Spinal cord (tissue), 10 donors: ENCODE measurements around the gene IQGAP3. TPM values are rescaled to one million over a fixed set of nuclear protein-coding genes. Genes with fewer than 3 reads are reported as not detected.

Experiments
- DNase-seq, 6 donors: peaks; one replicate each; pipeline versions ENCODE4 v3.0.0 to v3.0.0-alpha.2; 2013 to 2015; ENCODE audit warnings: low spot score in 6 of 6, low read depth in 4 of 6
- H3K27ac ChIP-seq: one replicate; pipeline ENCODE4 v1.5.1; 2013; ENCODE audit warnings: low read depth, low read length, control low read depth
- H3K27me3 ChIP-seq: one replicate; pipeline ENCODE4 v1.6.1; 2013; ENCODE audit warnings: low read length; ENCODE audit not compliant: control insufficient read depth, insufficient read depth
- H3K36me3 ChIP-seq: one replicate; pipeline ENCODE4 v1.6.1; 2013; ENCODE audit warnings: low read length; ENCODE audit not compliant: control insufficient read depth, insufficient read depth
- H3K4me1 ChIP-seq: one replicate; pipeline ENCODE4 v1.6.1; 2013; ENCODE audit warnings: low read length; ENCODE audit not compliant: control insufficient read depth, insufficient read depth
- H3K4me3 ChIP-seq: one replicate; pipeline ENCODE4 v1.5.1; 2013; ENCODE audit warnings: low read depth, low read length, control low read depth
- H3K9me3 ChIP-seq: one replicate; pipeline ENCODE4 v1.6.1; 2013; ENCODE audit warnings: low read length; ENCODE audit not compliant: control insufficient read depth, insufficient read depth
- WGBS: methylation state at CpG from one replicate; pipeline ENCODE4 v1.1.5; 2013; ENCODE audit warnings: missing lambda C conversion rate; ENCODE audit not compliant: insufficient coverage; 5-methylcytosine and 5-hydroxymethylcytosine counted together
- polyA plus RNA-seq, 2 donors: library from polyadenylated mRNA; unstranded; fragments of 120-200 nt; gene quantifications; one replicate each; pipeline ENCODE4 v1.2.1, GENCODE V29; 2013; ENCODE audit not compliant: insufficient read length in 2 of 2
- total RNA-seq, 2 donors: library from RNA; depleted of rRNA in 1 of 2; stranded (reverse); fragments of 120-200 nt in 1 of 2; fragments of >200 nt in 1 of 2; gene quantifications; one replicate each; pipeline versions ENCODE4 v1.2.3 to v1.2.4, GENCODE V29; 2013 to 2014
- donor health status: healthy.

The IQGAP3 gene
- total and polyA plus RNA-seq, 4 donors, result 4.9 to 10.4 (median 7.0) TPM

DNA sequence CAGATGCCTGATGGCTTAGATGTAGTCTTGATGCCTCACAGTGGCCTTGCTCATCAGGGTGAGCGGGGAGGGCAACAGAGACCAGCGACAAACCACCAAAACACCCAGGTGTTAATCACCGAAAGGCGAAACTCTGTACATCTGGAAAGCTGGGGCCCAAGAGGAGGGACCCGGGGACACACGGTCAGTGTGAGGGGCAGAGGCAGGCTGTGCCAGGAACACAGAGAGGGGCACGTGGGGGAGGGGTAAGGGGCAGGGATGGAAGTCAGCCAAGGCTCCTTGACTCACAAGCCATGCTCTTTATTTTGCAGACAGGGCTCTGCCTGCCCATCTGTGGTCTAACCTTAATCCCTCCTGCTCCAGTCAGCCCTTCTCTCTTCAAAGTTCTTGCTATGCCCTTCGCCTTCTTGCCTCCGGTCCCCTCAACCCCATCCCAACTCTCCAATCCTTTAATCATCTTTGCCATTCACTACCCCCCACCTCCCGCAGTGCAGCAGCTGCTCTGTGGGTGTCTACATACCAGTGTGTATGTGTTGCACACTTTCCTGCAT, 76.1 kb downstream of the IQGAP3 start:
- no peak for DNase-seq
- WGBS, result 45% methylated on average over 8 of the region's 10 CpGs
- Histone ChIP-seq H3K36me3 (peaks cover 22% of the 10 kb centered on the region), H3K9me3 (no peaks in the 10 kb centered on the region), H3K27me3 (no peaks in the 10 kb centered on the region), H3K27ac (peak overlapping the region; percentile 57), H3K4me3 (no peak overlapping the region), H3K4me1 (peaks cover 85% of the 10 kb centered on the region)

DNA sequence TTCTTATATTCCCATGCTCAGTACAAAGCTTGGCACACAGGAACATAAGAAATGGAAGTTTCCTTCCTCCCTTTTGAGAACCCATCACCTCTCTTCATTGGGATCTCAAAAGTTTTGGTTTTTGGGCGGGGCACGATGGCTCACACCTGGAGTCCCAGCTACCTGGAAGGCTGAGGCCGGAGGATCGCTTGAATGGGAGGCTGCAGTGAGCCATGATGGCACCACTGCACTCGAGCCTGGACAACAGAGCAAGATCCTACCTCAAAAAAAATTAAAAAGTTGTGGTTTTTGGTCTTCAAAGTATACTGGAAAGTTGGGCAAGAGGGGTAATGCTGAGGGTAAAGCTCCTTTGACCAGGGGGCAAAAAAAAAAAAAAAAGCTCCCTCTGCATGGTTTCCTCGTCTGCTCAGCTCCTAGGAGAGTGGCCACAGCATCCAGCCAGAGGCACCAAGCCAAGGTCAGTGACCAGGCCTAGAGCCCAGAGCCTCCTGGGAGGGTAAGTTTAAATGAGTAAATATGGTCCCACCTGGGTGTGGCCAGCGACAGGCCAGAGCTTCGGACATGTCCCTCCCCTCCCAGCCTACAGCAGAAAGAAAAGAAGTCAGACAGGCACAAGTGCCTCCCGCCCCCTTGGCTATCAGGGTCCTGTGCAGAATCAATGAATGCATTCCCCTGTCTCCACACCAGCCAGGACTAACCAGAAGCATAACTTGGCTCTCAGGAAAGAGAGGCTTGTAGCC, 76.8 kb downstream of the IQGAP3 start:
- no peak for DNase-seq
- Histone ChIP-seq H3K36me3 (peaks cover 22% of the 10 kb centered on the region), H3K9me3 (no peaks in the 10 kb centered on the region), H3K4me3 (no peak overlapping the region), H3K27me3 (no peaks in the 10 kb centered on the region), H3K27ac (peak overlapping the region; percentile 22), H3K4me1 (peaks cover 91% of the 10 kb centered on the region)
- WGBS, result 80% methylated on average over 1 of the region's 9 CpGs

GRCh38 chr1:156494309-156494895, 78.0 kb downstream of the IQGAP3 start:
- H3K36me3 ChIP-seq, result peaks cover 30% of the 10 kb centered on the region
- no peak overlapping the region for H3K4me3 ChIP-seq
- H3K27ac ChIP-seq, result no peak overlapping the region
- 72% methylated on average over 3 of the region's 7 CpGs for WGBS
- no peaks in the 10 kb centered on the region for H3K9me3 ChIP-seq
- peaks cover 100% of the 10 kb centered on the region for H3K4me1 ChIP-seq
- no peaks in the 10 kb centered on the region for H3K27me3 ChIP-seq
- DNase-seq, result no peak

DNA sequence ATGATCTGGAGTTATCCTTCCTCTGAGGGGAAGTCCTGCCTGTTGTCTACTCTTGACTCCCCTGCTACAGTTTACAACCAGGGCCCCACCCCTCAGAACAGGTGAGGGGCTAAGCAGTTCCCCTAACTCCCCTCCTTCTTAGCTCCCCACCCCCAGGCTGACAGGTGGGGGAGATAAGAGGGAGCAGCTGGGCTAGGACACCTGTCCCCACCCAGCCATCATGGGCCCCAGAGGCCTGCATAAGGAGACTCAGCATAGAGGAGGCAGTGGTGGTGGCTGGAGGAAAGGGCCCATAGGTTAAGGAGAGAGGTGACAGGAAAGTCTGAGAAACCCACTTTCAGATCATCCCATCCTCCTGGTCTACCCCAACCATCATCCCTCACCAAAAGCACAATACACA, 78.6 kb downstream of the IQGAP3 start:
- no peaks in the 10 kb centered on the region for H3K27me3 ChIP-seq
- no peak for DNase-seq
- H3K36me3 ChIP-seq, result peaks cover 36% of the 10 kb centered on the region
- no peak overlapping the region for H3K27ac ChIP-seq
- H3K4me1 ChIP-seq, result peaks cover 100% of the 10 kb centered on the region
- no peak overlapping the region for H3K4me3 ChIP-seq
- H3K9me3 ChIP-seq, result no peaks in the 10 kb centered on the region

DNA sequence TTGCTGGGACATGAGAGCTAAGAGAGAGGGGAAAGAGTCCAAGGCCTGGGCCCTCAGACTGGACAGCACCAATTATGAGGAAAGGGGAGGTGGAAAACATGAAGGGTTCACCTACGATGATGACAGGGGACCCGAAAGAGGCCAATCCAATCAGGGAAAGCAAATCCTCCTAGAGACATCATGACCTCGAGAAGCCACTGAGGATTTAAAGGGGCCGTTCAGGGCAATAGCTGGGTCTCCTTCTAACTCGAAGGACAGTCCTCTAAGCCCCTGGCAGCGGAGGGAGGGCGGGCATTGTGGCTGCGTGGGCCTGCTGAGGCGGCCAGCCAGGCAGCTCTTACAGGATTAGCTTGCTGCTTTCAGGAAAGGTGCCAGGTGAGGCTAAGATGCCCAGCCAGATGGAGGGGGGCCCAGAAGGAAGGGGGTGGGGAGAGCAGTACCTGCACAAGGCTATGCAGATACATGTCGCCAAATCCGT, 79.2 kb downstream of the IQGAP3 start:
- WGBS, result 46% methylated on average over 11 of the region's 11 CpGs
- Histone ChIP-seq H3K4me3 (no peak overlapping the region), H3K27ac (peak overlapping the region; percentile 19), H3K9me3 (no peaks in the 10 kb centered on the region), H3K27me3 (no peaks in the 10 kb centered on the region), H3K4me1 (peaks cover 100% of the 10 kb centered on the region), H3K36me3 (peaks cover 36% of the 10 kb centered on the region)
- peak in 1 of 6 donors; percentile 36 for DNase-seq

DNA sequence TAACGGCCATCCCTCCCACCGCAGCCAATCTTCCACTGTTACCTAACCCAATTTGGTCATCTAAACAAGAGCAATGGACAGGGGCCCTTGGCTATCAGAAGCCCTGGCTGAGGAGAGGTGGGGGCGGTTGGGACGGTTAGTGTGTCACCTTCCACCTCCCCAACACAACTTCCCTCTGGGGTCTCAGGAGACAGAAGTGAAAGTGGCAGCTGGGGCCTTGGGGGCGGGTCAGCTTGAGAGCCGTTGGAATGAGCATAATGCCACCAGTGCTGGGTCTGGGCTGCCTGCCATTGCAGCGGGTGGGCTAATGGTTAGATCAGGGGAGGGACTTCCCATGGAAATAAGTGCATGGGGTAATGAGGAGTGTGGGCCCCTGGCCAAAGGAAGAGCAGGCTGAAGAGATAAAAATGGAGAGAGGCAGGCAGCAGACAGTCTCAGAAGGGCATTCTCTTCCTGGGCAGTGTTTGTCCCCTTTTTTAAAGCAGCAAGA, 79.7 kb downstream of the IQGAP3 start:
- Histone ChIP-seq H3K27me3 (no peaks in the 10 kb centered on the region), H3K4me1 (peaks cover 100% of the 10 kb centered on the region), H3K36me3 (peaks cover 35% of the 10 kb centered on the region), H3K9me3 (no peaks in the 10 kb centered on the region), H3K4me3 (no peak overlapping the region), H3K27ac (peak overlapping the region; percentile 27)
- WGBS, result 19% methylated on average over 4 of the region's 7 CpGs
- DNase-seq, result peak in 1 of 6 donors; percentile 40

DNA sequence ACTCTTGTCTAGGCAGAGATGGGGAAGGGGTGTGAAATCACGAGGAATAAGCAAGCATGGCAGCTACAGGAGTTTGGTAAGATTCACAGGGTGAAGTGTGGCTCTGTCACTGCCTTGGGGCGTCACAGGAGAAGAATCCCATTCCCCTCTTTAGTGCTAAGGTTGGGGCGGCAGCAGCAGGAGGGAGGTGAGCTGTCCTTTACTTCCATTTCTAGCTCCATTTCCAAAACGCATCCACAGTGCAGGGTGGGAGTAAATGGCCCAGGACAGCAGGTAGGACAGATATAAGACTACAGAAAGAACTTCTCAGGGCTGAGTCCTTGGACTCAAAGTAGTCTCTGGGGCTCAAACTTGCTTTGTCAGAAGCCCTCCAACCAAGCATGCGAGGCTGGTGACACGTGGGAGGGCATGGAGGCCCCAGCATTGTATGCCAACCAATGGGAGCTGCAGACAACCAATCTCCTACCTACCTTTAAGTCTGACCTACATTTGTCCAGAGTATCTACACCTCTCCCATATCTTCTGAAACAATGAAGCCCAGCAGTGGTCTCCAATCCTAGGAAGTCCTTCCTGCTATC, 80.3 kb downstream of the IQGAP3 start:
- Histone ChIP-seq H3K27me3 (no peaks in the 10 kb centered on the region), H3K27ac (peak overlapping the region; percentile 27), H3K9me3 (no peaks in the 10 kb centered on the region), H3K4me1 (peaks cover 100% of the 10 kb centered on the region), H3K36me3 (peaks cover 35% of the 10 kb centered on the region), H3K4me3 (no peak overlapping the region)
- 50% methylated on average over 3 of the region's 6 CpGs for WGBS
- no peak for DNase-seq

DNA sequence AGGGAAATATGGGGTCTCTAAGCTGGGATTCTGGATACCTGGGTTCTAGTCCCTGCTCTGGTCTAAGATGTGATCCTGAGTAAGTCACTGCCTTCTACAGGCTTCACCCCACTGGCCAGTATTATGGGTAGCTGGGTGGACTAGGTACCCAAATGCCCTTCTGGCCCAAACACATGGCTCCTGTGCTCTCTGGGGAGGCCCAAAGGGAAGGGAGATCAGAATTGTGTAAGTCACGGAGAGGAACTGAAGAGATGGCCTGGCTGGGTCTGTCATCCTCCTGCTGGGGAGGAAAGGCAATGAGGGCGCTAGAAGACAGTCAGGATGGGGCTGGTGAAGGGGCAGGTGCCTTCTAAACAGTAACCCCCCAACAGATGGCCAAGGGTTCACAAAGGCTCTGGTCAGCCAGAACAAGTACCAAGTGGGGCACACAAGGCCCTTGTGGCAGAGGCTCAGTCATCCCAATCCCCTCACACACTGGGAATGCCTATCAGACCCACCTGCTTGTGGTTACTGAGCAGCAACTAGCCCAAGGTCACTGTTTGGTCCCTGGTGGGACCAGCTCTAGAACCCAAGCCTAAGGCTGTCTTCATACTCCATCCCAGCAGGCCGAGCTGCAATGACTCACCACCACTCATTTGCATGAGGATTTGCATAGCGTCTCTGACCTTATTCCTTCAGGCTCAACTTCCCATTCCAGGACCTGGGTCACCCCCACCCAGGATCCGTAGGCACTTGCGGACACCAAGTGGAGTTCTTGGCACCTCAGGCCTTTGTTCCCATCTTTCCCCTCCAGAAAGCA, 81.0 kb downstream of the IQGAP3 start:
- peaks cover 34% of the 10 kb centered on the region for H3K36me3 ChIP-seq
- no peaks in the 10 kb centered on the region for H3K9me3 ChIP-seq
- no peak overlapping the region for H3K27ac ChIP-seq
- H3K4me1 ChIP-seq, result peaks cover 97% of the 10 kb centered on the region
- WGBS, result 80% methylated on average over 5 of the region's 6 CpGs
- DNase-seq, result no peak
- no peaks in the 10 kb centered on the region for H3K27me3 ChIP-seq
- H3K4me3 ChIP-seq, result no peak overlapping the region

- Histone ChIP-seq H3K9me3 (no peaks in the 10 kb centered on the region), H3K27ac (peak overlapping the region; percentile 57), H3K4me3 (no peak overlapping the region), H3K4me1 (peaks cover 92% of the 10 kb centered on the region), H3K27me3 (no peaks in the 10 kb centered on the region), H3K36me3 (peaks cover 35% of the 10 kb centered on the region)
- peak in 1 of 6 donors; percentile 43 for DNase-seq
- 27% methylated on average over 8 of the region's 10 CpGs for WGBS
These were observed 81.8 kb downstream of the IQGAP3 start for GRCh38 chr1:156490401-156491032.
